Duodenal mucosa (tissue), 2 donors: Measurements from ENCODE around the gene R3HCC1L.
A peak's percentile ranks its signal among the peaks of the same experiment; 100 is the strongest.

ENCODE experiments used
- H3K27ac ChIP-seq: one replicate; pipeline ENCODE4 v1.7.0; 2013; ENCODE audit warnings: low read depth, low read length
- H3K27me3 ChIP-seq, 2 donors: one replicate each; pipeline ENCODE4 v1.7.0; 2013; ENCODE audit warnings: low read length in 2 of 2, control low read depth in 1 of 2; ENCODE audit not compliant: insufficient read depth in 2 of 2, control insufficient read depth in 1 of 2
- H3K36me3 ChIP-seq, 2 donors: one replicate each; pipeline ENCODE4 v1.7.0; 2013; ENCODE audit warnings: low read length in 2 of 2, control low read depth in 1 of 2; ENCODE audit not compliant: insufficient read depth in 2 of 2, control insufficient read depth in 1 of 2
- H3K4me1 ChIP-seq, 2 donors: one replicate each; pipeline ENCODE4 v1.7.0; 2013; ENCODE audit warnings: low read length in 2 of 2, control low read depth in 1 of 2; ENCODE audit not compliant: insufficient read depth in 2 of 2, control insufficient read depth in 1 of 2
- H3K4me3 ChIP-seq, 2 donors: one replicate each; pipeline ENCODE4 v1.7.0; 2013; ENCODE audit warnings: low read length in 2 of 2, low read depth in 1 of 2
- H3K9ac ChIP-seq, 2 donors: one replicate each; pipeline ENCODE4 v1.7.0; 2013; ENCODE audit warnings: low read length in 2 of 2, low read depth in 1 of 2
- H3K9me3 ChIP-seq, 2 donors: one replicate each; pipeline ENCODE4 v1.7.0; 2013; ENCODE audit warnings: low read length in 2 of 2, control low read depth in 1 of 2; ENCODE audit not compliant: control insufficient read depth in 1 of 2

Gene R3HCC1L

DNA sequence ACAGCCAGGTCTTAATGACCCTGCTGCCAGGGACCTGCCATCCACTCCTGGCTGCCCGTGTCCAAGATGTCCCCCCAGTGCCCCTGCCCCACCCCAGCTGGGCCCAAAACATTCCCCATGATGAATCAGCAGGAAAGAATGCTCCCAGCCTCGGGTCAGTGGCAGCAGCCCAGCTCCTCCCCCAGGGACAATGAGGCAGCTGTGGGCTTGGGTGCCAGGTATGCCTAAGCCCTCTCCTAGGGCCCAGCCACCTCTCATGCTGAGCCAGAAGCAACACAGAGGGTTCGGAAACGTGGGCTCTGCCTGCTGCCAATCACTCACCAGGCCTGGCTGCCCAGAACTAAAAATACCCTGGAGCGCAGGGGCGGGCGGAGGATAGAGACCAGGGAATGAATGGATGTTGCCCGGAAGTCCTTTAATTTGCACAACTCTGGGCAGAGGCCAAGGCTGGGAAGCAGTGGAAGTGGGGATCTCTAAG, 135.0 kb downstream of the R3HCC1L start:
- H3K27ac ChIP-seq, result peak overlapping the region; percentile 32
- H3K4me3 ChIP-seq, result no peak overlapping the region
- H3K36me3 ChIP-seq, result no peaks in the 10 kb centered on the region
- H3K4me1 ChIP-seq, result peaks cover 0 to 13% of the 10 kb centered on the region in 2 donors
- peaks cover 28 to 40% of the 10 kb centered on the region in 2 donors for H3K27me3 ChIP-seq
- no peaks in the 10 kb centered on the region for H3K9me3 ChIP-seq
- no peak overlapping the region for H3K9ac ChIP-seq

DNA sequence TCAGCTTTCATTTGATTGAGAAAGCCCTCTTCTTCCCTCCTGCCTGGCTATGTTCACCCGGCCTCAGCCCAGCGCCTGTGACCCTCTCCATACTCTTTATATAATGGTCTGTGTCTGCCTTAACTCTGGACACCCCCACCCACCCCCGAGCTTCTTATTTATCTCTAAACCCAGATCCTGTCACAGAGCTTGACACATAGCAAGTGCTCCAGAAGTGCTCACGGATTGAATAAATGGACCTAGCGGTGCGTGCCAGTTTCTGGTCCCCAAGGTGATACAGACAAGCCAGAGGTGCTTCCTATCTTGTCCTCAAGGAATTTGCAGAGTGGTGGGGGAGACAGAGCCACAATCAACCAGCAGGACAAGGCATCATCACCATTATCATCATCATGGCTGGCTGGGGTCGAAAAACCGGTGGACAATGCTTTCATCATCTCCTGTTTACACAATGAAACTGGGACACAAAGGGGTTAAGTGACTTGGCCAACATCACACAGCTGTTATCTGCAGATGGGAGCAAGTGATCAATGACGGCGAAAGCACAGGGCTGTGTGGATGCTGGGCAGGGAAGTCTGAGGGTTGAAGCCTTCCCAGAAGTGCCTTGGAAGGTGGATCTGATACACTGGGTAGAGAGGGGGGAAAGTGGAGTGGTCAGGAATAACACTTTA, 135.8 kb downstream of the R3HCC1L start:
- Histone ChIP-seq H3K27me3 (peaks cover 28 to 40% of the 10 kb centered on the region in 2 donors), H3K9ac (no peak overlapping the region), H3K27ac (no peak overlapping the region), H3K4me3 (no peak overlapping the region), H3K9me3 (no peaks in the 10 kb centered on the region), H3K36me3 (no peaks in the 10 kb centered on the region), H3K4me1 (peaks cover 0 to 13% of the 10 kb centered on the region in 2 donors)

DNA sequence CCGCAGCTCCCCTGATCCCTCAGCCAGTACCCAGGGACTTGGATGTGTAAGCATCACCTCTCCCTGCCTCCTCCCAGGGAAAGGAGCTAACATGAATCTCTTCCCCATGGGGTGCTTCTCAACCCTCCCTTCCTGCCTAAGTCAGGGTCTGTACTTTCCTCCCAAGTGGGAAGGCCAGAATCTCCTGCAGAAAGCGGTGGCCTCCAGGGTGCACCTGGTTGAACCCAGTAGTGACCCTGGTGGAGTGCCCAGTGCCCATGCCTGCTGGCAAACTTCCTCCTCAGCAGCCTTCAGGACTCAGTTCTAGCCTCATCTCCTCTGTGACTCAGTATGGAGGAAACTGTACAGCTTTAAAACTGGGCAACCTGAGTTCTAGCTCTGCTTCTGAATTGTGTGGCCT, 136.3 kb downstream of the R3HCC1L start:
- H3K27me3 ChIP-seq, result peaks cover 28 to 37% of the 10 kb centered on the region in 2 donors
- H3K9ac ChIP-seq, result no peak overlapping the region
- H3K9me3 ChIP-seq, result no peaks in the 10 kb centered on the region
- H3K4me3 ChIP-seq, result no peak overlapping the region
- H3K4me1 ChIP-seq, result peaks cover 0 to 13% of the 10 kb centered on the region in 2 donors
- H3K27ac ChIP-seq, result no peak overlapping the region
- H3K36me3 ChIP-seq, result no peaks in the 10 kb centered on the region

DNA sequence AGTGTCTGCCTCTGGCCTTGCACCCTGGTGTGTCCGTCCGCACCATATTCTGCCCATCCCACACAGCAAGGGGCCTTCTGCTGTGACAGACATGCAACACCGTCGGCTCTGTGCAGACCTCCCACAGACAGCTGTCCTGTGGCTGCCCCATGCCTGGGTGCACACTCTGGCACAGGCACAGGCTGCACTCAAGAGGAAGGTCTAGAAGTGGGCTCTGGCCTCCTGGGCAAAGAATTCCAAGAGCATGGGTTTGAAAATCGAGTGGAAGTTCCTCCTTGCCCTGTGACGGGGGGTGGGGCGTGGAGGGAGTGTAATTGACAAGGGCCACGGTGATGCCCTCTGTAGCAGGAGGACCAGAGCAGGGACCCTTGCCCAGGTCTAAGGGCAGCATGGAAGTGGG, 137.8 kb downstream of the R3HCC1L start:
- Histone ChIP-seq H3K27ac (no peak overlapping the region), H3K36me3 (no peaks in the 10 kb centered on the region), H3K9me3 (no peaks in the 10 kb centered on the region), H3K4me1 (peaks cover 0 to 11% of the 10 kb centered on the region in 2 donors), H3K9ac (no peak overlapping the region), H3K27me3 (peaks cover 26 to 30% of the 10 kb centered on the region in 2 donors), H3K4me3 (no peak overlapping the region)

DNA sequence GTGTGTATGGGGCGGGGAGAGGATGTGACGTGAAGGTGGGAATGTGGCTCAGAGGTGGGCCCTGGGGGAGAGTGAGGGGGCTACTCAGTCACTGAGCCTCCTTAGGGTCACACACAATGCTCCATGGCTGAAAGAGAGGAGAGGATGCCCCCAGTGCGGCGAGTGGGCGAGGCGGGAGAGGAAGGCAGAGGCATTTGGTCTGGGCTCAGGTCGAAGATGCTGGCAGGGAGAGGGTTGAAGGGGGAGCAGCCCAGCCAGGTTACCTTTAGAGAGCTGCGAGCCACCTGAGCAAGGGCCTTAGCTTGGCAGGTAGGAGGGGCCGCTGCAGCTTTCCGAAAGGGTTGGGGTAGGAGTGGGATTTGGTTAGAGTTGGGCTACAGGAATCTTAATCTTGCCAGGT, 138.2 kb downstream of the R3HCC1L start:
- no peaks in the 10 kb centered on the region for H3K9me3 ChIP-seq
- no peak overlapping the region for H3K4me3 ChIP-seq
- no peak overlapping the region for H3K27ac ChIP-seq
- peaks cover 22 to 26% of the 10 kb centered on the region in 2 donors for H3K27me3 ChIP-seq
- no peak overlapping the region for H3K9ac ChIP-seq
- no peaks in the 10 kb centered on the region for H3K36me3 ChIP-seq
- H3K4me1 ChIP-seq, result peaks cover 0 to 6% of the 10 kb centered on the region in 2 donors

DNA sequence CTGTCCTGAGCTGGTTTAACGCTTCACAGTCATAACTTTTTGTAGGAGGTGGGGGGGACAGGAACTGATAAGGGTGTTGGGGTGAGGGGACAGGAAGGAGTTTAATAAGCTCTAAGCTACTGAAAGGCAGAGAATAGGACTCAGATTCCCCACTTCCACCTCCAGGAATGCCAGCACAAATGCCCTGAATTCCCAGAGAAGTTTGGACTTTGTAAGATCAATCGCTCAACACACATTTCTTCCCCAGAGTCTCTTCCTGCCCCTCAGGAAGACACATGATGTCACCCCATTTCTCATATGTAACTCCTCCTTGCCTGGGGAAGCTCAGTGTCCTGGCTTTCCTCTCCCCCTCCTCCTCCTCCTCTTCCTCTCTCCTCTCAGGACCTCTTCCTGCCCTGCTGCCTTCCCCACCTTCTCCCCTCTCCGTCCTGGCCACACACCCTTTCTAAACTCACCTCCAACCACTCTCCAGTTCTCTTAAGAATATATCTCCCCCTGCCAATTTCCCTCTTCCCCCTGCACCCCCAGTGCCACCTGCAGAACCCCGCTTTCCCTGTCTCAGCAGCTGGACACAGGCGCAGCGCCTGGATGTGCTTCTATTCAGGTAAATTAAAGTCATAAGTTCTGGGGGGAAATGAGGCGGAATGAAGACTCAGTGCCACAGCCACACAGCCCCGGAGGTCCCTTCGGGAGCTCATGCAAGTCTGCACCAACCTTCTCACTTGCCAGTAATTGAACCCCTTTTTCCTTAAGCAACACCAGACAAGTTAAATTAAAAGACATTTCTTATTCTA, 138.8 kb downstream of the R3HCC1L start:
- Histone ChIP-seq H3K4me1 (peaks cover 0 to 5% of the 10 kb centered on the region in 2 donors), H3K27me3 (peaks cover 20 to 23% of the 10 kb centered on the region in 2 donors), H3K36me3 (no peaks in the 10 kb centered on the region), H3K9me3 (no peaks in the 10 kb centered on the region), H3K9ac (no peak overlapping the region), H3K27ac (no peak overlapping the region), H3K4me3 (no peak overlapping the region)

DNA sequence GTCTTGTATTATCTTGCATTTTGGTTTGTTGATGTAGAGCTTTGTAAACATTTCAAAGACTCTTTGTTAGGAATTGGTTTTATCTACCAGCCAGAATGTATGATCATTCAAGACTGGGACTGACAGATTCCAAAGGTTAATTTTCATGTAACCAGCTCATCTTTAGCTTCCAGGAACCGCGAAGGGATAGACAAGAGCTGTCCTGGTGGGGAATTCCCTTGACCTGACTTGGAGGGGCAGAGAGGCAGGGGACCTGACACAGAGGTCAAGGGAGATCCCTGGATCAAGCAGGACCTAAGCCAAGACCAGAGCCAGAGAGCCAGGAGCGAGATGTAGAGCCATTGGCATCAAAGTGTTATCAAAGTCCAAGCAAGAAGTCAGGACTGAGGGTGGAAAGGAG, 140.1 kb downstream of the R3HCC1L start:
- Histone ChIP-seq H3K9me3 (no peaks in the 10 kb centered on the region), H3K27me3 (peaks cover 11 to 12% of the 10 kb centered on the region in 2 donors), H3K27ac (no peak overlapping the region), H3K4me1 (no peaks in the 10 kb centered on the region), H3K9ac (no peak overlapping the region), H3K36me3 (no peaks in the 10 kb centered on the region), H3K4me3 (no peak overlapping the region)

DNA sequence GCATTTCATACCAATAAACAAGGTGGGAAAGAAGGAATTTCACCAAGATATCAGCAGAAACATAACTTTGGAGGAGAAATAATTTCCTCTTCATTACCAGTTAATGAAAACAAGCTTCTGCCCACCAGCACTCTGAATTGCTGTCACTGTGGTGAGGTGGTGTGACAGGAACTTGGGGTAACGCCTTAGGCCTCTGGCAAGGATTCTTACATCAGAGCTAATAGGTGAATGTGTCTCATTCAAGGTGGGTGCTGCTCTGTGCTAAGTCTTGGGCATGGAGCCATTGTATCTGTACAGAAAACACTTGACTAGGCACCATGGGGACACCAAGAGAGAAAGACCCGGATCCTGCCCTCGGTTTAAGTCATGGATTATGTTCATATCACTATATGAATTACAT, 141.9 kb downstream of the R3HCC1L start:
- Histone ChIP-seq H3K36me3 (no peaks in the 10 kb centered on the region), H3K4me1 (no peaks in the 10 kb centered on the region), H3K27me3 (peaks cover 0 to 7% of the 10 kb centered on the region in 2 donors), H3K27ac (no peak overlapping the region), H3K9me3 (no peaks in the 10 kb centered on the region), H3K4me3 (no peak overlapping the region), H3K9ac (no peak overlapping the region)

DNA sequence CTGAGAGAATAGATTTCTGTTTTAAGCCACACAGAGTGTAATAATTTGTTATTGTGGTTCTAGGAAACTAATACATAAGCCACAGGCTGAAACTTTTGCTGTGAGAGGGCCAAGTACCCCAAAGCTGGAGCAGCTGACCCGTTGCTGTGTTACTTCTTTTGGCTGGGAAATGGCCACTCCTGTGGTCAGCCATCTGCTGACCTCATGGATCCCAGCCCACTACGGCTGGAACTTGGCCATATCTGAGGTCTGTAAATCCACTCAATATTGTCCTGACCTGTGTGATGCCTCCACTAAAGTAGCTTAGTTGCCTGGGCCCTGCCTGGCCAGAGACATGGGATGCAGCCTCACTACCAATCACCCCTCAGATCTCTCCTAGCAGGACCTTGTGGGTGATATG, 151.0 kb downstream of the R3HCC1L start:
- no peak overlapping the region for H3K9ac ChIP-seq
- peaks cover 0 to 2% of the 10 kb centered on the region in 2 donors for H3K27me3 ChIP-seq
- H3K4me1 ChIP-seq, result no peaks in the 10 kb centered on the region
- no peaks in the 10 kb centered on the region for H3K9me3 ChIP-seq
- H3K36me3 ChIP-seq, result no peaks in the 10 kb centered on the region
- H3K4me3 ChIP-seq, result no peak overlapping the region
- H3K27ac ChIP-seq, result no peak overlapping the region

DNA sequence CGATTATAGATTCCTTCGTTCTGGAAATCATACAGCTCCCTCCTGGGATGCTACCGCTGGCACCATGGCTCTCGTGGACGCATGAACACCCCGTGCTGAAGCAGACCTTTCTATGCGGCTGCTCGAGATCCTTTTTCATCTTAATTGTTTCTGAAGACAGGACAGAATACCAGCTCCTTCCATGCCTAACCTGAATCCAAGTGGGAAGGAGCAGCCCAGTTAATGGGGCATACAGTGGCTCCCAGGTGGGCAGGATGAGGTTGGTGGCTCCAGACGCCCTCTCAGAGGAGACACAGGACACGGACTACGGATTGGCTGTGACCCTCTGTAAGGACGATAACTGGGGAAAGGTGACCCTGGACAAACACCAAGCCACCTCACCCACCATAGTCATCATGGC, 152.0 kb downstream of the R3HCC1L start:
- Histone ChIP-seq H3K4me3 (no peak overlapping the region), H3K27me3 (peaks cover 0 to 2% of the 10 kb centered on the region in 2 donors), H3K9ac (no peak overlapping the region), H3K4me1 (no peaks in the 10 kb centered on the region), H3K9me3 (no peaks in the 10 kb centered on the region), H3K36me3 (no peaks in the 10 kb centered on the region), H3K27ac (no peak overlapping the region)
